Measurements from ENCODE around the gene PHF21A.
"Not testable (repeated sequence)": the region's sequence is repeated elsewhere in the genome, so short reads cannot be mapped to it uniquely, and the experiment has no call there.

PHF21A gene

DNA sequence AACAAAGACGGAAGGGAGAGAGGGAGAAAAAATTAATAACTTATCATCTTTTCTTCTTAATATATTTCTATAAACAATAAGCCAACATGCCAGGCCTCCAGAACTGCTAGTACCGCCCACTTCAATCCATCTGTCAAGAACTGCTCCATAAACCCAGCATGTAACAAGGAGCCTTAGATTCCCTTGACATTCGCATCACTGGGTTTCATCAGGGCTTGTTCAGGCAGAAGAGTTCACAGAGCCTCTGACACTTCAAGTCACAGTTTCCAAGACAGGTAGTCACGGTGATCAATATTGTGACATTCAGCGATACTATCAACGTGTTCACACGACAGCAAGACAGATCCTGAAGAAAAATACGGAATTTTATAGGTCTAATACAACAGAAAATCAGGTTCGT lies 137.1 kb downstream of the PHF21A start:
- no peak for DNase-seq (ENCODE audit: low read depth in 3 of 3)

DNA sequence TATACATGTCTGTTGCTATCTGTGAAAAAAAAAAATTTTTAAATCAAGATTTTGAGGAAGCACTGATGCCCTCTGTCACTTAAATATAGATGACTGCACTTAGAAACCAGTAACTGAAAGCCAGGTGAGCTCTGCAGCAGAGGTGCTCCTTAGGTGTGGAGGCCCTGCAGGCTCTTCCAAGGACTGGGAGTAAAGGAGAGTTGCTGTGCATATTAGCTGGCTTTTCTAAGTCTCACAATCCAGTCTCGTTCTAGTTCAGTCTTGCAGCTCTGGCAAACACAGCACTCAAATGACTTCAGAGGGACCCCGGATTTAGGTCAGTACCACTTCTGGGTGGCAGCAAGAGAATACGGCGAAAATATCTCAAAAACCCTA lies 137.8 kb downstream of the PHF21A start:
- no peak for DNase-seq (ENCODE audit: low read depth in 3 of 3)

DNA sequence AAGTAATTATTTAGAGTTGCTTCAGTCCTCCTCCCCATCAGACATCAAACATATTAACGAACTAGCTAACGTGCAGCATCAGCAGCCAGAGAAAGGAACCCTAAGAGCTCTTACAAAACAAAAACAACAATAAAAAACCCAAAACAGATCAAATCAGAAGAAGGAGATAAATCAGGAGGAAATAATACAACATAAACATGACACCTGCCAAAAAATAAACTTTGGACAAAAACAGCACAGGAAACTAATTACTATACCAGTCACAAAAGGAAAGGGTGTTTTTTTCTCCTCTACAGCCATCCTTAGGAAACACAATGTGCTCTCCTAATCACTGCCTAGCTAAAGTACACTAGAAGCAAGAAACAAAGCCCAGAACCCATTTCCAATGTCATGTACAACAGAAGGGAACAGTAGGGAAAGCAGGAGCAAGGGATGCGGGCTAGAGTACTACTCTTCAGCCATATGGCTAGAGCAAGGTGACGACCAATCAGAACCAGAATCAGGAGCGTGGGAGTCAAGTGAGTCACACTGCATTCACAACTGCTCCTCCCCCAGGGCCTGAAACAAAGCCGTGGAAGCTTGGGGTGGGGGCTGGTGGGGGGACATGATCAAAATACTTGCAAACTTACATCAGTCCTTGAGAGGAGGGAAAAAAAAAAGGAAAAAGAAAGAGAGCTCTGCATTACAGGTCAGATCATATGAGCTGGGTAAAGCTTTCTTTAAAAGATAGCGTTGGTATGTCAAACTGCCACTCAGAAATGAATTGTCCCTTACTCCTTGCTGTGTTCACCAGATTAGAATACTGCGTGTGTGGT lies 138.4 kb downstream of the PHF21A start:
- peak in 1 of 3 experiments; percentile 18 for DNase-seq (ENCODE audit: low read depth in 3 of 3)

DNA sequence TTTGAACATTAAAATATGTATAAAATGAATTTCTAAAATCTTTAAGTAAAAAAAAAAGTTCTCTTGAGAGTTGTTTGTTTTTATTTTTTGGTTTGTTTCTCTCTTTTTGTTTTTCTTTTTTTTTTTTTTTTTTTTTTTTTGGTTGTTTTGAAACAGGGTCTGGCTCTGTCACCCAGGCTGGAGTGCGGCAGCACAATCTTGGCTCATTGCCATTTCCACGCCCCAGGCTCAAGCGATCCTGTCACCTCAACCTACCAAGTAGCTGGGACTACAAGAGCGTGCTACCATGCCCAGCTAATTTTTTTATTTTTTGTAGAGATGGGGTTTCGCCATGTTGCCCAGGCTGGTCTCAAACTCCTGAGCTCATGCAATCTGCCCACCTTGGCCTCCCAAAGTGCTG lies 139.4 kb downstream of the PHF21A start:
- not testable (repeated sequence) for DNase-seq (ENCODE audit: low read depth in 3 of 3)

DNA sequence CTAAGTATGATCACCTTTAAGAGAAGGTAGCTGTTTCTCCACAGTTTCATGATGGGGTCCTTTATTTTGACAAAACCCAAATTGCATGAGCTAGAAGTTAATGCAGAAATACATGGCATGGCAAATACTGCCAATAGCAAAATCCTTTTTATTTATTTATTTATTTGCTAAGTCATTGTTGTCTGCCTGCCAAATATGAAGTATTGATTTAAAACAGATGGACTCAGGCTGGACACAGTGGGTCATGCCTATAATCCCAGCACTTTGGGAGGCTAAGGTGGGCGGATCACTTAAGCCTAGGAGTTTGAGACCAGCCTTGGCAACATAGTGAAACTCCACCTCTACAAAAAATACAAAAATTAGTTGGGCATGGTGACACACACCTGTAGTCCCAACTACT lies 146.4 kb downstream of the PHF21A start:
- DNase-seq (ENCODE audit: low read depth in 3 of 3), result no peak

DNA sequence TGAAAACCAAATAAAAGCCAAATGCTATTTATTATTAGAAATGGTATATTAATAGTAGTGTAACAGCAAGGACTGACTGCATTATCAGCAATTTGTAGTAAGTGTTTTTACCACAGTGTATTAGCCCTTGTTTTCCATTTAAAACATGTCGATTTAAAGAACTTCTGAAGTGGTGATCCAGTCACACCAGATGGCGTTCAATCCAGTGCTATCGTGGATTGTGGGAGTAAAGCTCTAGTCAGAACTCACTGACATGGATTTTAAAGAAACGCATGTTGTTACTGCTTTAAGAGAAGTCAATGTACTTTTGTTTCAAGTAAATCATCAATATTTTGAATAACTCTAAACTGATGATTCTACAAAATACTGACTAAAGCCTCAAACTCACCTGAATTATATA lies 147.7 kb downstream of the PHF21A start:
- DNase-seq (ENCODE audit: low read depth in 3 of 3), result no peak

DNA sequence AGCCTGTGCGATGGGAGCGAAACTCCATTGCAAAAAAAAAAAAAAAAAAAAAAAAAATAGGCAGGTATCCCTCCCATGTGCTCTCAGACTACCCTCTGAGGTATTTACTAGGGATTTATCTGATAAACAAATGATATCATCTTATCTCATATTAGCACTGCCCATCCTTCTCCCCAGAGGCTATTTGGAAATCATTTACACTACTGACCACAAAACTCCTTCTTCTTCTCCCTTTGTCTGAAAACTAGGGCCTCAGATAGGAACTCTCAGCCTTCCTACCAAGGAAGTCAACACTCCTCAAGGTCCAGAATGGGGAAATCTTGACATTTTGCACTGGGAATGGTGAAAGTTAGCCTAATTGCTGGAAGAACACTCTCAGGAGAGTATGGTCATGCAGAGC lies 152.4 kb downstream of the PHF21A start:
- no peak for DNase-seq (ENCODE audit: low read depth in 3 of 3)

DNA sequence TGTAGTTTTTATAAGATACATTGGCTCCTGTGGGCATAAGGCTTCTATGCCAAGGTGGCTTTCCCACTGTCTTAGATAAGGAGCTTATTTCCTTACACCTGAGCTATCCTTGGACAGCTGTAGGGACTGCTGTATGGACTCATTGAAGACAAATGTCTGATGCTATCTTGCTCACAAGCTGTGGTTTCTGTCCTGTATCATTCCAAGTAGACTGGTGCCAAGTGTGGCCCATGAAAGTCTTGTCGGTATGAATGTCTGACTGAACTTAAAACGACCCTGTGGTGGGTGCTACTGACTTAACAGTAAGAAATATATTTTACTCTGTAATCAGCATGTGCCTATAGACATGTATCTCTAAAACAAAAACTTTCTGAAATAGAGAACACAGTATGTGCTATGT lies 153.7 kb downstream of the PHF21A start:
- no peak for DNase-seq (ENCODE audit: low read depth in 3 of 3)

DNA sequence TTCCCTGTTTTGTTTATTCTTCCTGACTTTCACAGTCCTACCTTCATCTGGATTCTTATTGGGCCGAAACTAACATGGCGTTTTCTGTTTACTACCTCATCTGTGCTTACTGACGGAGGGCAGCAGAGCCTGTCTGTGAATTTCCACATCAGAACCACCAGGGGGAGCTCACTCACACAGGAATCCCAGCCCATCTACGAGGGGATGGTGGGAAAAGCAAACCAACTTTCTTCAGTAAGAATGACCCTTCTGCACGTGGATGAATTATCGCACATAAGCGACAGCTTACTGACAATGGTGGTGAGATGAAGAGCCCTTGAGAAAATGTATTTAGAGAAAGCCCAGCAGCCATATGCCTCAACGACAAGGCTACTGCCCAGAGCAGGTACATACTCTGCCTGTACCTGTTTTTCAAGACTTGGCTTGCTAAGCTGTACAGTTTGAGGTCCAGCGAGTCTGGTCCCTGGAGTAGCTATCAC lies 156.3 kb downstream of the PHF21A start:
- DNase-seq (ENCODE audit: low read depth in 3 of 3), result peak in 2 of 3 experiments; percentile 24 to 26

DNA sequence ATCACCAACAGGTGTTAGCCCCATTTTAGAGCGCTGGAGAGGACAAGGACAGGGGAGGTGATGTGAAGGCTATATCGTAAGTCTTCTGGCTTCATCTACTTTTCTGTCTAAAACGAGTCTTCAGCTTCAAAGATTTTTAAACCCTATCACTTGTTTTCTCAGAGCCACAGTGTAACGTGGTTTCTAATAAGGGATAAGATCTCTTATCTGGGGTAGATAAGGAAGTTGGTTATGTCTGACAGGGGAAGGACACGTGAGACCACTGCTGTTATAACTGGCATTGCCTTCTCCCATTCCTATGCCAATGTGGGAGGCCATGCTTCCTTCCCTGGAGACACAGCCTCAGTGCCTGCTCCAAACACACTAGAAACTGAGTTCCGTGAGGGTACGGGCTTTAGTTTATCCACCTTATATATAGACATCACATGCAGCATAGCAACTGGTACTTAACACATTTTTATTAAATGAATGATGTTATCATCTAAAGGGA lies 159.5 kb downstream of the PHF21A start:
- no peak for DNase-seq (ENCODE audit: low read depth in 3 of 3)

DNA sequence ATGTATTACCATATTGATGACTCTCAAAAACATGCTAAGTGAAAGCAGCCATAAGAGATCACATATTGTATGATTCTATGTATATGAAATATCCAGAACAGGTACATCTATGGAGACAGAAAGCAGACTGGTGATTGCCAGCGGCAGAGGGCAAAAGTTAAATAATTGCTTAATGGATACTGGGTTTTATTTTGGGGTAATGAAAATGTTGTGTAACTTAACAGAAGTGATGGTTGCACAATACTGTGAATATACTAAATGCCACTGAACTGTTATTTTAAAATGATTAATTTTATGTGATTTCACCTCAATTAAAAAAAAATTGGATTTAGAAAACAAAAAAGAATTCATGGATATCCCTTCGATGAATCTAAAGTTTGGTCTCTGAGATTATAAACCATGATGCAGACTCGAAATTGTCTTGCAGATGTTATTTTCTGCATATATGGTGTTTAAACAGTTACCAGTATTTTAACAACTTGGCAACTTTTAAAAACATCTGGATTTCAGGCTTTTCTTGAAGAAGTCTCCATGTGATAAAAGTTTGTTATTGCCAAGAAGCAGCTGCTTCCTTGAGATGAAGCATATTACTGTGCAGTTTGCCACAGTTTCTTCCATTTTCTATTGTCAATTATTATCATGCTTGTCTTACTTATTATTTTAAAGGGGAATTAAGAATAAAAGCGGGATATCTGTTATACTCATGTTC lies 160.7 kb downstream of the PHF21A start:
- no peak for DNase-seq (ENCODE audit: low read depth in 3 of 3)

DNA sequence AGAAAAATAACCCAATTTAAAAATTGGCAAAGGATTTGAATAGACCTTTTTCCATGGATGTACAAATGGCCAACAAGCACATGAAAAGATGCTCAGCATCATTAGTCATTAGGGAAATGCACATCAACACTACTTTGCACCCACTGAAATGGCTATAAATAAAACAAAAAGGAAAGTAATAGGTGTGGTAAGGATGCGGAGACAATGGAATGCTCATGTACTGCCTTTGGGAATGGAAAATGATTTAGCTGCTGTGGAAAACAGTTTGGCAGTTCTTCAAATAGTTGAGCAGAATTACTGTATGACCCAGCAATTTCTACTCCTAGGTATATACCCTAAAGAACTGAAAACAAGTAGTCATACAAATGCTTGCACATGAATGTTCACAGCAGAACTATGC lies 161.4 kb downstream of the PHF21A start:
- DNase-seq (ENCODE audit: low read depth in 3 of 3), result no peak

DNA sequence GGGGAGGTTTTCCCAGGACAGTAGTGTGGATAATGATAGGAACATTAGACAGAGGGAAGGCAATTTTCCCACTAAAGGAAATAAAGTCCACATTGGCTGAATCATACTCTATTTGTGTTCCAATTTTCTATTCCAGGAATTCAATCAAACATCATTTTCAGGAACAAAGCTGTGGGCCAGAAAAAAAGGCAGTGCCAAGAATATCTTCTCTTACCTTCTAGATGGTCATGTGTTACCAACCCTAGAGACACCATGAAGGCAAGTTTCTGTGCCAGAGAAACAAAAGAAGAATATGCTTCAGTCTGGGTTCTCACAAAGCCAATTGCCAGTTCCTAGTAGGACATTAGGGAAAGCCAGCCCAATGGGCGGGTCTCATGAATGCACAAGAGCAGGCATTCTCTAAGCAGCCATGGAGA lies 171.3 kb downstream of the PHF21A start:
- no peak for DNase-seq (ENCODE audit: low read depth in 3 of 3)

DNA sequence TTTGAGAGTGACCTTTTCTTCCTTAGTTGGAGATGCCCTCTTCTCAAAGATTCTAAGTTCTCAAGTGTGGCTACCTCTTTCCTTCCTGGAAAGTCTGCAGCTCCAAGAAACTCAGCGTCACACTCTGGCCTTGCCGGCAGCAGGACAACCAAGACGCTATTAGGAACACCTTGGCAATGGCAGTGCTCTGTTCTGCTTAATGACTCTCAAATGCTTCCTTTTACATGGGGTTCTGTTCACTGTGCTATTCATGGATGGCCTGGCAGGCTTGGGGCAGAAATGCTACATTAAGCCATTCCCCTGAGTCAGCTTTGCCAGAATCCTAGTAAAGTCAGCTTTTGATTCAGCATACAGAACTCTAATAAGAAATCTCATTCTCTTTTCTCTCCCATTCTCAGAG lies 172.9 kb downstream of the PHF21A start:
- no peak for DNase-seq (ENCODE audit: low read depth in 3 of 3)

DNA sequence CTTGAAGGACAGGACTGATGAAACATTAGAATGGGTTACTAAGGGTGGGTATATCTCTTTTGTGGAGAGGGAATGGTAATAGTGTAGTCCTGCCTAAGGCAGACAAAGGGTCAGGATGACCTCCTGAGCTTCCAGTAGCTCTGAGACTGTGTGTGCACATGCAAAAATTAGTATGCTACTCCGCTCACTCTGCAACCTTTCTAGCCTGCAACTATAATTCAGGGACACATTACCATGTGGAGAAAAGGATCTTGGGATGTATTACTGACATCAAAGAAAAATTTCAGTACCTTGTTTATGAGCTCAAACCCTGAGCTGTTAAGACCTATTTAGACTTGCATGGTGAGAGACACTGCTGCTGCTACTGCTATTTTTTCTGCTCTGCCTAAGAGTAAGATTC lies 173.4 kb downstream of the PHF21A start:
- DNase-seq (ENCODE audit: low read depth in 3 of 3), result no peak

DNA sequence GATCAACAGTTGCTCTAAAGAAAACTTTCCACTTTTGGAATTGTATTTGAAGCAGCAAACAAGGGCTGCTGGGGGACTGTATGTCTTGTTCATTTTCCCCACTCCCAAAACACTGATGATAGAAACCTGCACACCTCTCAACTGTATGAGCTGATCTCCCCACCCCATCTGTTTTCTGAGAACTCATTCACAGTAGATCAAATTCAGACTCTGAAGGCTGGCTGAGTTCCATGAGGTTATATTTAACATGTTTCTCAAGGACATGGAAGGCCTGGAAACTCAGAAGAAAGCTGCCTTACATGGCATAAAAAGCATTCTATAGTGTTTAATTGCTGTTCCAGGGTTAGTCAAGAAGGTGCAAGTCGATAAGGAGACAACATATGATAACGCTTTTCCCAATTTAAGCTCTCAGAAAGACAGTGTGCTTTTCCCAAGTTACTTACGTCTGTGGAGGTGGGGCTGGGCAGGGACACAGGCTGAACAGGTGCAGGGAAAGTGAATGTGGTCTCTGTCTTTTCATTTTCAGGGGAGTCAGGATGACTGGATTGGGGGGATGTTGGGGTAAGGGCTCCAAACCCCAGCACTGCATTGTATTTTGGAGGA lies 175.8 kb downstream of the PHF21A start:
- DNase-seq (ENCODE audit: low read depth in 3 of 3), result no peak

DNA sequence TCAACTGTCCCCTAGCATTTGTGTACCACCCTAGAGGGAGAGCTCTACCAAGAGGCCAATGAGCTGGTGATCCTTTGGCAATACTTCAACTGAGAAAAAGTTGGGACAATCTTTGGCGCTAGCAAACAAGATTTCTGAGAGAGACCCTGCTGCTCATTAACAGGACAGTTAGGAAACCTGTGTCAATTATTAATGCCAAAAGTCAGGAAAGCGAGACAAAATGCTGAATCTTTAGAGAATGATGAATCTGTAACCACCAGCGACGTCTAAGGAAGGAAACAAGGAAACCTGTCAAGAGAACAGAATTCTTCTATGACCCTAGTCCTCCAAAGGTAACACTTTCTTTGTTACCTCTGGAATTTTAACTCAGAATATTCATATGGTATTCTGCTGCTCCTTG lies 178.9 kb downstream of the PHF21A start:
- DNase-seq (ENCODE audit: low read depth in 3 of 3), result no peak

DNA sequence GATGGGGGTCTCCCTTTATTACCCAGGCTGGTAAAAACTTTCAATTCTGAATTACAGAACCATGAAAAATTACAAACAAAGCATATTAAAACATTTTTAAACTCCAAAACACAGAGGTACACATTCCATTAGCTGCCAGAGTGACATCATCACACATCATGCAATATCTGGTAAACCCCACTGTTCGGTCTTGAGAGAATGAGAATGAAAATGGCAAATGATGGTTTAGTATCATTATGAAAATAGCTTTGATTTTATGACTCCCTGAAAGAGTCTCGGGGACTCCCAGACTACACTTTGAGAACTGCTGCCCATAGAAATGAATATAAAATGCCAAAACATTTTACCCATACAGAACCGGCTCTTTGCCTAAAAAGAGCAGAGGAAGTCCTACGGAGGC lies 180.0 kb downstream of the PHF21A start:
- DNase-seq (ENCODE audit: low read depth in 3 of 3), result no peak

DNA sequence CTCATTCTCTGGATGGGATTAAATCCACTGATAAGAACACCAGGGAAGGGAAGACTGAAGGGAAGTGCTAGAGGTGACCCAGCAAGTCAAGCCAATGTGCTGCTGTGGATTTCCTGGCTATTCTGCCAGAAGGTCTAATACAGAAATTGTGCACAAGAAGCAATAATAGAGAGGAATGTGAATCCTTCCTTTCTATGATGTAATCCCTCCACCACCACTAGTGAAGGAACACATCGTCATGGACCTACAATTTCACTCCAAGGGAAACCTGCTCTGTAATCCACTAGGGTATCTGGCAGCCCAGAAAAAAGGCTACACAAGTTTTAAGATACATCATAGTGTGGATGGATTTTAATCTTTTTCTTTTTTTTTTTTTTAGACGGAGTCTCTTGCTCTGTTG lies 181.4 kb downstream of the PHF21A start:
- no peak for DNase-seq (ENCODE audit: low read depth in 3 of 3)

DNA sequence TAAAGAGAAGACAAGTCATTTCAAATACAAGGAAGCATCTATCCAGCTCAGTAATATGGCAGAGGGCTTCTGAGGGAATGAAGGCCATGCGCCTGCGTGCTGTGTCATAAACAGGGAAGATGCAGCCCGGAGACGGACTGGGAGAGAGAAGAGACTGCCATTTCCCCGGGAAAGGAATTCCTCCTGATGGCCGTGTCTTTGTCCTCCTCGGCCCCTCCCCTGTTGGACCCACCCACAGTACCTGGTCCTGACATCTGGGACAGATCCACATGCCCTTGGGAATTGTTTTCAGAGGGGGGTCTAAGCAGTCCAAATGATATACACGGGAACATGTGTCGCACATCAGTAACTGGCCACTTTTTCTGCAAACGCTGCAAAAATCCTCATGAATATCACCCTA lies 183.3 kb downstream of the PHF21A start:
- DNase-seq (ENCODE audit: low read depth in 3 of 3), result no peak

DNA sequence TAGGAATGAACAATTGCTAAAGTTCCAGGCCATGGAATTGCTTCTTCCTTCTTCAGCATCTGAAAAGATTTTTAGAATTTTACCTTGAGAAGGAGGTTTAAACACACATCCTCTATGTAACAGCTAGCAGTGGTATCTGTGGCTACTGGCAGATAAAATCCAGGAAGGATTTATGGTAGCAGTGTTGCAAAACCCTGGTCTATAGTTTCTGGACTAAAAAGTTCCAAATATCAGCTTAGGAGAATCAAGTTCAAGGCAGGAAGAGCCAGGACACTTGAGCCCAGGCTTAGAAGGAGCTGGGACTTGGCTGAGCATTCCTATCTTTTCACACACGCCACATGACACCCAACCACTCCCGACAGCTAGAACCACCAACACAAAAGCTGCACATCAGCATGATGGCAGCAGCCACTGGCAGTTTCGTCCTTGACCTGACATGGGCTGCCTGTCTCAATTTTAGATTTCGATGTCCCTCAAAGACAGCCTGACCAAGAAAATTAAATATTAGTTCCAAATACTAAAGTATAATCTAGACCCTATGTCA lies 184.7 kb downstream of the PHF21A start:
- no peak for DNase-seq (ENCODE audit: low read depth in 3 of 3)

DNA sequence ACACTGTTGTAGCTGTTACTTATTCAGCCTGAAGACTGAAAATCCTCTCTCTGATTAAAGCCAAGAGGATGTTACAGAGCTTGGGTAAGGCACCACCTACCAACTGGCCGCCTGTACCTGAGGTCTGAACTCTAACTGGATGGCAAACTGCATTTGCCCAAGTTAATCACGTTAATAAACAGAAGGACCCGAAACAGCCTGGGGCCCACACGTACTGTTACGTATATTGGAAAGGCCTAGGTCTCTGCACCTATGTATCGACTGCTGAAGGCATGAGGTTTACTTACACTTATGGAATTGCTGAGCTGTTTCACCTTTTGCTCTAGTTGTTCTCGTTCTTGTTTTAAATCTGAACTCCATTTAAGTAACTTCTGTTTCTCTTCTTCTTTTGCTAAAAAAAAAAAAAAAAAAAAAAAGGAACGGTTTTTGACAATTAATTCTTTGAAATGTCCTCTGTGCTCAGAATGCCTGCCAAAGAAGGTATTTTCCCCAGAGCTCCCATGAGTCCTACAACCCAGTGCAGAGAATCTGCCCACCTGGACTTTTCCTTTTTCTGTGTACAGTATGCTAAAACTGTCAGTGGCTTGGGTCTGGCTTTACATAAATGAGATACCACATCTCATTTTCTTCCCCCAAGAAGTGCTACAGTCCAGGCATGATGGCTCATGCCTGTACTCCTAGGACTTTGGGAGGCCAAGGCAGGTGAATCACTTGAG lies 185.7 kb downstream of the PHF21A start:
- no peak for DNase-seq (ENCODE audit: low read depth in 3 of 3)
